Hematopoietic multipotent progenitor cell treated with erythropoietin and hydrocortisone succinate and interleukin-3 and kit ligand, for 8 days (in vitro differentiated cells): Measurements from ENCODE around the gene SEC22A.

Source experiments
- DNase-seq: peaks from one replicate; pipeline ENCODE4 v3.0.0-alpha.2; 2015

The SEC22A gene

GRCh38 chr3:123290107-123290930 lies 88.6 kb downstream of the SEC22A start:
- DNase-seq: no peak

GRCh38 chr3:123290962-123291361 lies 89.2 kb downstream of the SEC22A start:
- DNase-seq: no peak

- no peak for DNase-seq
These were observed 89.7 kb downstream of the SEC22A start for GRCh38 chr3:123291404-123291803.

GRCh38 chr3:123292321-123293310 lies 90.9 kb downstream of the SEC22A start:
- no peak for DNase-seq

GRCh38 chr3:123294296-123294938 lies 92.7 kb downstream of the SEC22A start:
- no peak for DNase-seq

- no peak for DNase-seq
These were observed 93.6 kb downstream of the SEC22A start for GRCh38 chr3:123295171-123295900.

GRCh38 chr3:123295901-123296250 lies 94.1 kb downstream of the SEC22A start:
- no peak for DNase-seq

- DNase-seq: no peak
These were observed 94.5 kb downstream of the SEC22A start for GRCh38 chr3:123296261-123296660.

GRCh38 chr3:123296836-123297626 lies 95.3 kb downstream of the SEC22A start:
- DNase-seq: no peak

GRCh38 chr3:123297627-123297899 lies 95.8 kb downstream of the SEC22A start:
- no peak for DNase-seq

- DNase-seq: no peak
These were observed 97.2 kb downstream of the SEC22A start for GRCh38 chr3:123298903-123299302.

- no peak for DNase-seq
These were observed 97.8 kb downstream of the SEC22A start for GRCh38 chr3:123299581-123299980.

GRCh38 chr3:123300056-123300455 lies 98.3 kb downstream of the SEC22A start:
- no peak for DNase-seq

GRCh38 chr3:123300583-123300982 lies 98.8 kb downstream of the SEC22A start:
- DNase-seq: no peak

GRCh38 chr3:123301331-123302184 lies 99.8 kb downstream of the SEC22A start:
- DNase-seq: no peak

- no peak for DNase-seq
These were observed 101.2 kb downstream of the SEC22A start for GRCh38 chr3:123302961-123303360.

GRCh38 chr3:123303976-123304560 lies 102.3 kb downstream of the SEC22A start:
- no peak for DNase-seq

GRCh38 chr3:123305192-123305591 lies 103.4 kb downstream of the SEC22A start:
- DNase-seq: no peak

GRCh38 chr3:123307064-123307463 lies 105.3 kb downstream of the SEC22A start:
- no peak for DNase-seq

GRCh38 chr3:123310186-123310585 lies 108.4 kb downstream of the SEC22A start:
- no peak for DNase-seq

- no peak for DNase-seq
These were observed 109.0 kb downstream of the SEC22A start for GRCh38 chr3:123310741-123311140.
